Sigmoid colon (tissue), 4 donors: ENCODE data around the gene NKX2-3.

Experiments
- EP300 ChIP-seq, 4 donors: sonication (generic); formaldehyde crosslinking; IDR thresholded peaks; one replicate each; pipeline ENCODE4 v1.6.1; 2017; ENCODE audit warnings: antibody characterized with exemption in 4 of 4
- POLR2A ChIP-seq, 2 donors: fragments of 450-650 bp; IDR thresholded peaks; one replicate each; pipeline ENCODE4 v1.6.1; 2016; ENCODE audit warnings: antibody characterized with exemption in 2 of 2, mild to moderate bottlenecking in 2 of 2, moderate library complexity in 2 of 2
- TF ChIP-seq, protein P1 (sequence below), 4 experiments: fragments of 450-650 bp in 3 of 4; fragments of 200-600 bp in 1 of 4; IDR thresholded peaks; one replicate each; pipeline ENCODE4 v1.5.1; 2016 to 2019; ENCODE audit warnings: antibody characterized with exemption in 4 of 4, mild to moderate bottlenecking in 3 of 4, moderate library complexity in 2 of 4

DNA sequence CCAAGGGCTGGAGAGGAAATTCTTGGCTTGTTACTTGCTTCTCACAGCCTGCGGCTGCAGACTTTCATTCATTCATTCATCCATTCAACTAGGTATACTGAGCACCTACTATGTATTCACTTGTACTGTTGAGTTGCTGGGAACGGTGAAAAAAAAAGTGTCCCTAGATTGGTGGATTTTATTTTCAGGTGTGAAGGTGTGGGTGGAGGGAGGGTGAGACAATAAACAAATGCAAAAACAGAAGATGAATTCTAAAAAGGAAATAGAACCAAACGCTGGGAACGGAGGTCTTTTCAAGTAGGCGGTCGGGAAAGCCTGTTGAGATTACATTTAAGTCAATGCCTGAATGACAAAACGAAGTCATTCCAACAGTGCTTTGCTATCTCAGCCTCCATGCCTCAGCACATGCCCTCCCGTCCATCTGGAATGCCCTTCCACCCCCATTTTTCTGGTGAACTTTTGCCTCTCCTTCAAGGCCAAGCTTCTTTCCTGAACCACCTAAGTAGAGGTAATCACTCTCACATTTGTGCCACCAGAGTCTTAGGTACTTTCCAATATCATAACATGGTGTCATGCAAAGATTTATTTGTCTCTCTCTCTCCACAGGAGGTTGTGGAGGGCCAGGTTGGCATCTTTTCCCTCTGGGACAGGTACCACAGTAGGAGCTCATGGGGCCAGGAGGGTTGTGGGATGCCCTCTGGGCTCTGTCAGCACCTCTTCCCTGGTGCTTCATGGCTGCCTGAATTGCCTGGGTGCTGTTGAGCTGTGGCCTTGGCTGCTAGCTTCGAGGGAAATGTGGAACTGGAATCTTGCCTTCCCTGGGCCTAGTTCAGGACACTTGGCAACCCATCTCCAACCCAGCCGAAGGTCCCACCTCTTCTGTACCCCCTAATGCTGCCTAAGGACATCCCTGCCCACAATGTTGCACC lies 5.5 kb downstream of the NKX2-3 start:
- TF ChIP-seq, protein P1, sequence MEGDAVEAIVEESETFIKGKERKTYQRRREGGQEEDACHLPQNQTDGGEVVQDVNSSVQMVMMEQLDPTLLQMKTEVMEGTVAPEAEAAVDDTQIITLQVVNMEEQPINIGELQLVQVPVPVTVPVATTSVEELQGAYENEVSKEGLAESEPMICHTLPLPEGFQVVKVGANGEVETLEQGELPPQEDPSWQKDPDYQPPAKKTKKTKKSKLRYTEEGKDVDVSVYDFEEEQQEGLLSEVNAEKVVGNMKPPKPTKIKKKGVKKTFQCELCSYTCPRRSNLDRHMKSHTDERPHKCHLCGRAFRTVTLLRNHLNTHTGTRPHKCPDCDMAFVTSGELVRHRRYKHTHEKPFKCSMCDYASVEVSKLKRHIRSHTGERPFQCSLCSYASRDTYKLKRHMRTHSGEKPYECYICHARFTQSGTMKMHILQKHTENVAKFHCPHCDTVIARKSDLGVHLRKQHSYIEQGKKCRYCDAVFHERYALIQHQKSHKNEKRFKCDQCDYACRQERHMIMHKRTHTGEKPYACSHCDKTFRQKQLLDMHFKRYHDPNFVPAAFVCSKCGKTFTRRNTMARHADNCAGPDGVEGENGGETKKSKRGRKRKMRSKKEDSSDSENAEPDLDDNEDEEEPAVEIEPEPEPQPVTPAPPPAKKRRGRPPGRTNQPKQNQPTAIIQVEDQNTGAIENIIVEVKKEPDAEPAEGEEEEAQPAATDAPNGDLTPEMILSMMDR (IDR thresholded peaks at IDR 0.05), result no peak
- TF ChIP-seq POLR2A (IDR thresholded peaks at IDR 0.05) (no peak), EP300 (IDR thresholded peaks at IDR 0.05) (no peak)
